Sigmoid colon (tissue), 7 donors: ENCODE measurements around the gene CREB3L2. TPM values are rescaled to one million over a fixed set of nuclear protein-coding genes. Genes with fewer than 3 reads are reported as not detected.
A peak's percentile ranks its signal among the peaks of the same experiment; 100 is the strongest.

Experiments used
- DNase-seq: peaks from one replicate; pipeline ENCODE4 v3.0.0-alpha.2; 2019
- H3K27ac ChIP-seq, 4 donors: fragments of 200-600 bp; sonication (generic); one replicate each; pipeline ENCODE4 v1.5.1; 2016 to 2019; ENCODE audit warnings: mild to moderate bottlenecking in 1 of 4
- H3K27me3 ChIP-seq, 3 donors: fragments of 200-600 bp; sonication (generic); one replicate each; pipeline ENCODE4 v1.5.1; 2019; ENCODE audit warnings: mild to moderate bottlenecking in 1 of 3
- H3K36me3 ChIP-seq, 4 donors: fragments of 200-600 bp; sonication (generic); one replicate each; pipeline ENCODE4 v1.5.1; 2016 to 2019
- H3K4me1 ChIP-seq, 4 donors: fragments of 200-600 bp; sonication (generic); one replicate each; pipeline ENCODE4 v1.5.1; 2017 to 2019
- H3K4me3 ChIP-seq, 4 donors: fragments of 200-600 bp; sonication (generic); one replicate each; pipeline ENCODE4 v1.5.1; 2017 to 2019; ENCODE audit warnings: mild to moderate bottlenecking in 2 of 4, moderate library complexity in 1 of 4
- H3K9me3 ChIP-seq, 4 donors: fragments of 200-600 bp in 3 of 4; sonication (generic) in 3 of 4; one replicate each; pipeline versions ENCODE4 v1.5.1 to v1.6.1; 2013 to 2019
- EP300 ChIP-seq, 4 donors: sonication (generic); formaldehyde crosslinking; IDR thresholded peaks; one replicate each; pipeline ENCODE4 v1.6.1; 2017; ENCODE audit warnings: antibody characterized with exemption in 4 of 4
- POLR2A ChIP-seq, 2 donors: fragments of 450-650 bp; IDR thresholded peaks; one replicate each; pipeline ENCODE4 v1.6.1; 2016; ENCODE audit warnings: antibody characterized with exemption in 2 of 2, mild to moderate bottlenecking in 2 of 2, moderate library complexity in 2 of 2
- POLR2AphosphoS5 ChIP-seq, 4 donors: sonication (generic); formaldehyde crosslinking; IDR thresholded peaks; one replicate each; pipeline ENCODE4 v1.6.1; 2017; ENCODE audit warnings: antibody characterized with exemption in 4 of 4
- WGBS, 2 donors: extraction: QIAGEN DNeasy Blood & Tissue Kit; methylation state at CpG; one replicate each; pipeline ENCODE4 v1.1.7; 2013; 5-methylcytosine and 5-hydroxymethylcytosine counted together
- intact Hi-C: fragments of 100-400 bp; cut with DNase I; formaldehyde crosslinking; loops from one replicate; pipeline ENCODE4 v1.15.1; 2023
- polyA plus RNA-seq, 3 donors: library from polyadenylated mRNA; stranded (reverse); fragments of 200-250 nt; gene quantifications; one replicate each; pipeline ENCODE4 v1.2.3, GENCODE V29; 2013
- total RNA-seq, 4 donors: library from RNA; depleted of rRNA; stranded (reverse); fragments of >200 nt; gene quantifications; one replicate each; pipeline ENCODE4 v1.1.0, GENCODE V29; 2016
- TF ChIP-seq, protein P1 (sequence below), 4 experiments: fragments of 450-650 bp in 3 of 4; fragments of 200-600 bp in 1 of 4; IDR thresholded peaks; one replicate each; pipeline ENCODE4 v1.5.1; 2016 to 2019; ENCODE audit warnings: antibody characterized with exemption in 4 of 4, mild to moderate bottlenecking in 3 of 4, moderate library complexity in 2 of 4
- donor health status: healthy with polysubstance abuse.
- donor health status: Bipolar disorder and iron deficiency.
- donor health status: healthy.

The CREB3L2 gene
- total and polyA plus RNA-seq, 7 donors: 3.0 to 41.3 (median 26.0) TPM

DNA sequence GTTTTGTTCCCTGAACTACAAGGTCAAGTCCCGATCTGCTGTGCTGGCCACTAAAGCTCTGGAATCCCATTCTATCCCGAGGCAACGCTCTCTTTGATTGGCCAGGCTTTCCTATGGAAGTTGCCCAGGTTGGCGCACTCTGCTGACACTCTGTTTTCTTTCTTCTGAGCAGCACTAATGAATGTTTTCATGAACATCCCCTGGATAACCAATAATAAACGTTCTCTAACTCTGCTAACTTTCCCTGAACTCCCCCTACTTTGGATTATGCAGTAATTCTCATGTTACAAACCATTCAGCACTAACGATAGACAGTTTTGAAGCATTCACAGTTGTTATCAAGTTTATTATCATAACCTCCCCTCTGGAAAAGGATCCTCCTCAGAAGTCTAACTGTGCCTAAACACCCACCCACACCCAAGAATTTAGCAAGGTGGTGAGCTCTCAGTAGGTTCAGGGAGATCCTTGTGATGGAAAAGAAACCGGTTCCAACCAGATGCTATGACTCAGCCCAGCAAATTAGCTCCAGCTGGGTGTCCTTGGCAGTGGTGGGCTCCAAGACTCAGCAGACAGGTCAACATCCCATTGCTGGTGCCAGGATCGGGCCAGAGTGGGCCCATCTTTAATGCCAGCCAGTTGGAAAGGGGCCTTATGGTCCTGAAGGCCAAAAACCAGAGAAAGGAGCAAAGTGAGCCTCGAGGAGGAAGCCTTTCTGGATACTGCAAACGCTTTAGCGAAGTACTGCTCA lies 68.4 kb downstream of the CREB3L2 start:
- peak overlapping the region; percentile 66 to 78 (median 74) for H3K27ac ChIP-seq
- DNase-seq: peak; percentile 77
- TF ChIP-seq POLR2A (IDR thresholded peaks at IDR 0.05): no peak
- 74 to 81% methylated on average over 11 of the region's 11 CpGs for WGBS, 2 donors
- H3K4me1 ChIP-seq: peaks cover 0 to 82% (median 67%) of the 10 kb centered on the region in 4 donors
- no peaks in the 10 kb centered on the region for H3K9me3 ChIP-seq
- no peaks in the 10 kb centered on the region for H3K36me3 ChIP-seq
- no peaks in the 10 kb centered on the region for H3K27me3 ChIP-seq
- intact Hi-C loops: no loop called here
- H3K4me3 ChIP-seq: no peak overlapping the region

DNA sequence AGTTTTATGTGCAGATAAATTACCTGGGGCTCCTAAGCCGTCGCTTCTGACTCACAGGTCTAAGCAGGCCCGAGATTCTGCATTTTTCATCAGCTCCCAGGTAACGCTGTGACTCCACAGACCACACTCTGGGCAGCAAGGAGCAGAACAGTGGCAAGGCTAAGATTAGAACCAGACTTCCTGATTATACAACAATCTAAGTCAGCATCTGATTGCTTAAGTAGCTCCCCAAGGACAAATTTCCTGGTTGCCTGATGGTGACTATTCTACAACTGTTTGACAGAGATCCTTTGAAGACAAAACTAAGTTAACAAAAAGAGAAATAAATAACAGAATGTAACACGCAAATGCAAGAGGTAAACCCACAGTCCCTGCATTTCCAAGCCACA lies 69.0 kb downstream of the CREB3L2 start:
- Histone ChIP-seq H3K9me3 (no peaks in the 10 kb centered on the region), H3K4me3 (no peak overlapping the region), H3K27me3 (no peaks in the 10 kb centered on the region), H3K4me1 (peaks cover 0 to 80% (median 67%) of the 10 kb centered on the region in 4 donors), H3K36me3 (peaks cover 0 to 3% (median 0%) of the 10 kb centered on the region in 4 donors), H3K27ac (peak overlapping the region; percentile 66 to 78 (median 74))
- 58 to 80% methylated on average over 5 of the region's 5 CpGs for WGBS, 2 donors
- DNase-seq: no peak
- intact Hi-C loops: no loop called here
- TF ChIP-seq EP300 (IDR thresholded peaks at IDR 0.05) (no peak), POLR2AphosphoS5 (IDR thresholded peaks at IDR 0.05) (peak in 3 of 4 donors; percentile 33 to 70 (median 50))

- peak overlapping the region in 2 of 4 donors; percentile 77 to 78 for H3K27ac ChIP-seq
- intact Hi-C loops: no loop called here
Measured at GRCh38 chr7:137931823-137932222, 70.1 kb downstream of the CREB3L2 start.

GRCh38 chr7:137930581-137930980 lies 71.3 kb downstream of the CREB3L2 start:
- whole genome bisulfite sequencing, 2 donors: 90 to 96% methylated on average over 2 of the region's 2 CpGs
- Histone ChIP-seq H3K27me3 (no peaks in the 10 kb centered on the region), H3K9me3 (no peaks in the 10 kb centered on the region), H3K36me3 (peaks cover 0 to 21% (median 6%) of the 10 kb centered on the region in 4 donors), H3K27ac (peak overlapping the region in 2 of 4 donors; percentile 31 to 48), H3K4me1 (peaks cover 0 to 60% (median 50%) of the 10 kb centered on the region in 4 donors), H3K4me3 (no peak overlapping the region)
- TF ChIP-seq EP300 (IDR thresholded peaks at IDR 0.05): no peak
- no peak for TF ChIP-seq POLR2A (IDR thresholded peaks at IDR 0.05)
- TF ChIP-seq, protein P1, sequence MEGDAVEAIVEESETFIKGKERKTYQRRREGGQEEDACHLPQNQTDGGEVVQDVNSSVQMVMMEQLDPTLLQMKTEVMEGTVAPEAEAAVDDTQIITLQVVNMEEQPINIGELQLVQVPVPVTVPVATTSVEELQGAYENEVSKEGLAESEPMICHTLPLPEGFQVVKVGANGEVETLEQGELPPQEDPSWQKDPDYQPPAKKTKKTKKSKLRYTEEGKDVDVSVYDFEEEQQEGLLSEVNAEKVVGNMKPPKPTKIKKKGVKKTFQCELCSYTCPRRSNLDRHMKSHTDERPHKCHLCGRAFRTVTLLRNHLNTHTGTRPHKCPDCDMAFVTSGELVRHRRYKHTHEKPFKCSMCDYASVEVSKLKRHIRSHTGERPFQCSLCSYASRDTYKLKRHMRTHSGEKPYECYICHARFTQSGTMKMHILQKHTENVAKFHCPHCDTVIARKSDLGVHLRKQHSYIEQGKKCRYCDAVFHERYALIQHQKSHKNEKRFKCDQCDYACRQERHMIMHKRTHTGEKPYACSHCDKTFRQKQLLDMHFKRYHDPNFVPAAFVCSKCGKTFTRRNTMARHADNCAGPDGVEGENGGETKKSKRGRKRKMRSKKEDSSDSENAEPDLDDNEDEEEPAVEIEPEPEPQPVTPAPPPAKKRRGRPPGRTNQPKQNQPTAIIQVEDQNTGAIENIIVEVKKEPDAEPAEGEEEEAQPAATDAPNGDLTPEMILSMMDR (IDR thresholded peaks at IDR 0.05): no peak
- TF ChIP-seq POLR2AphosphoS5 (IDR thresholded peaks at IDR 0.05): no peak
- DNase-seq: no peak
- intact Hi-C loops: no loop called here

More at GRCh38 chr7:137931823-137932222, 70.1 kb downstream of the CREB3L2 start:
- Histone ChIP-seq H3K27me3 (no peaks in the 10 kb centered on the region), H3K36me3 (peaks cover 0 to 13% (median under 1%) of the 10 kb centered on the region in 4 donors), H3K4me3 (no peak overlapping the region), H3K9me3 (no peaks in the 10 kb centered on the region), H3K4me1 (peaks cover 0 to 69% (median 59%) of the 10 kb centered on the region in 4 donors)
- TF ChIP-seq POLR2A (IDR thresholded peaks at IDR 0.05) (no peak), POLR2AphosphoS5 (IDR thresholded peaks at IDR 0.05) (no peak), EP300 (IDR thresholded peaks at IDR 0.05) (no peak)
- TF ChIP-seq, protein P1 (IDR thresholded peaks at IDR 0.05): no peak
- whole genome bisulfite sequencing, 2 donors: 8 to 67% methylated on average over 2 of the region's 2 CpGs
- no peak for DNase-seq

DNA sequence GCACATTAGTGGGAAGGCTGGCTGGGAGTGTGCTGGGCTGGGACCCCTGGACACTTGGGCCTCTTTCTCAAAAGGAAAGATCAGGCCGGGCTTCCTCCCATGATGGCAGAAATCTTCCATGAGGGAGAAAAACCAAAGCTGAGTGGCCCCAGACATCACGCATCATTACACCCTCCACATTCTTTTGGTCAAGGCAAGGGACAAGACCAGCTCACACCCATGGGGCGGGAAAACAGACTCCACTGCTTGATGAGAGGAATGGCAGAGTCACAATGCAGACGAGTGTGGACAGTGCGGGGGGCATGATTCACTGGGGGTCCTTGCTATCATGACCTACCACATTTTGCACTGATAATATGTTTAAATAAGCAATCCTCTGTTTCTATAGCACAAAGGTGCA lies 73.3 kb downstream of the CREB3L2 start:
- DNase-seq: no peak
- intact Hi-C loops: no loop called here
- no peak overlapping the region for H3K27ac ChIP-seq
- peaks cover 0 to 21% (median 6%) of the 10 kb centered on the region in 4 donors for H3K36me3 ChIP-seq
- no peaks in the 10 kb centered on the region for H3K9me3 ChIP-seq
- H3K4me1 ChIP-seq: peaks cover 0 to 51% (median 38%) of the 10 kb centered on the region in 4 donors
- H3K27me3 ChIP-seq: no peaks in the 10 kb centered on the region
- 98% methylated on average over 5 of the region's 5 CpGs for WGBS, 2 donors
- no peak for TF ChIP-seq POLR2AphosphoS5 (IDR thresholded peaks at IDR 0.05)
- TF ChIP-seq, protein P1 (IDR thresholded peaks at IDR 0.05): no peak
- no peak for TF ChIP-seq EP300 (IDR thresholded peaks at IDR 0.05)
- TF ChIP-seq POLR2A (IDR thresholded peaks at IDR 0.05): no peak
- H3K4me3 ChIP-seq: no peak overlapping the region
